ENCODE measurements around the gene ATP2B2. TPM values are rescaled to one million over a fixed set of nuclear protein-coding genes. Genes with fewer than 3 reads are reported as not detected.

ATP2B2 gene
- total RNA-seq, 3 donors from 2014 or later: 0.09 to 0.70 (median 0.12) TPM

DNA sequence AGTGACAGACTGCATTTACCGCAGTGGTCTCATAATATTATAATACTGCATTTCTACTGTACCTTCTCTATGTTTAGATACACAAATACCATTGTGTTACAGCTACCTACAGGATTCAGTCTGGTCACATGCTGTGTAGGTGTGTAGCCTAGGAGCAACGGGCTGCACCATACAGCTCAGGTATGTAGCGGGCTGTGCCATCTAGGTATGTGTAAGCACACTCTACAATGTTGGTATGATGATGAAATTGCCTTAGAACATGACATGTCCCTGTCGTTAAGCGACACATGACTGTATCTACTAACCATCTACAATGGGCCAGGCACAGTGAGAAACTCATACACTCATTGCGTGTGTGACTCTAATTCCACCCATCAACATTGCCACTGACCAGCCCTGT, 99.0 kb downstream of the ATP2B2 start:
- Histone ChIP-seq H3K36me3 (ENCODE audit: low read depth) (no peaks in the 10 kb centered on the region), H3K9me3 (no peaks in the 10 kb centered on the region), H3K4me1 (ENCODE audit: low read depth) (no peaks in the 10 kb centered on the region), H3K4me3 (no peak overlapping the region)
- TF ChIP-seq, protein P1, sequence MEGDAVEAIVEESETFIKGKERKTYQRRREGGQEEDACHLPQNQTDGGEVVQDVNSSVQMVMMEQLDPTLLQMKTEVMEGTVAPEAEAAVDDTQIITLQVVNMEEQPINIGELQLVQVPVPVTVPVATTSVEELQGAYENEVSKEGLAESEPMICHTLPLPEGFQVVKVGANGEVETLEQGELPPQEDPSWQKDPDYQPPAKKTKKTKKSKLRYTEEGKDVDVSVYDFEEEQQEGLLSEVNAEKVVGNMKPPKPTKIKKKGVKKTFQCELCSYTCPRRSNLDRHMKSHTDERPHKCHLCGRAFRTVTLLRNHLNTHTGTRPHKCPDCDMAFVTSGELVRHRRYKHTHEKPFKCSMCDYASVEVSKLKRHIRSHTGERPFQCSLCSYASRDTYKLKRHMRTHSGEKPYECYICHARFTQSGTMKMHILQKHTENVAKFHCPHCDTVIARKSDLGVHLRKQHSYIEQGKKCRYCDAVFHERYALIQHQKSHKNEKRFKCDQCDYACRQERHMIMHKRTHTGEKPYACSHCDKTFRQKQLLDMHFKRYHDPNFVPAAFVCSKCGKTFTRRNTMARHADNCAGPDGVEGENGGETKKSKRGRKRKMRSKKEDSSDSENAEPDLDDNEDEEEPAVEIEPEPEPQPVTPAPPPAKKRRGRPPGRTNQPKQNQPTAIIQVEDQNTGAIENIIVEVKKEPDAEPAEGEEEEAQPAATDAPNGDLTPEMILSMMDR (IDR thresholded peaks at IDR 0.05): no peak
- DNase-seq (no peak), ATAC-seq (no peak)
- intact Hi-C loops (cut with DNase I, micrococcal nuclease): no loop called here

DNA sequence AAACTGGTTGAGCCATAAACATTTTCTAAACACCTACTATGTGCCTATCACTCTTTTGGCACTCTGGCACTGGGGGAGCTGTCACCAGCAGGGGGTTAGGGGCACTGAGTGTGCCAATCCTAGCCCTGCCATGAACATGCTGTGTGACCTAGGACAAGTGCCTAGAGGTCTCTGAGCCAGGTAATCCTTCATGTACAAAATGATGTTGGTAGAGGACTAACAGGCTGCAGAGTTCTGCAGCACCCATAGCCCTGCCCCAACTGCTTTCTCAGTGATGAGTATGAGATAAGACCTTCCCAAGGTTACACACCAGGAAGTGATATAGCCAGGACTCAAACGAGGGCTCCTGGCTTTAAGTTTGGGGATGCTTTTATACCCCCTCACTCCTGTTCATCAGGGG, 99.6 kb downstream of the ATP2B2 start:
- ATAC-seq: no peak
- H3K4me3 ChIP-seq: no peak overlapping the region
- no peak for DNase-seq
- no peaks in the 10 kb centered on the region for H3K4me1 ChIP-seq (ENCODE audit: low read depth)
- TF ChIP-seq, protein P1 (IDR thresholded peaks at IDR 0.05): no peak
- intact Hi-C loops (cut with DNase I, micrococcal nuclease): no loop called here
- no peaks in the 10 kb centered on the region for H3K9me3 ChIP-seq
- no peaks in the 10 kb centered on the region for H3K36me3 ChIP-seq (ENCODE audit: low read depth)

DNA sequence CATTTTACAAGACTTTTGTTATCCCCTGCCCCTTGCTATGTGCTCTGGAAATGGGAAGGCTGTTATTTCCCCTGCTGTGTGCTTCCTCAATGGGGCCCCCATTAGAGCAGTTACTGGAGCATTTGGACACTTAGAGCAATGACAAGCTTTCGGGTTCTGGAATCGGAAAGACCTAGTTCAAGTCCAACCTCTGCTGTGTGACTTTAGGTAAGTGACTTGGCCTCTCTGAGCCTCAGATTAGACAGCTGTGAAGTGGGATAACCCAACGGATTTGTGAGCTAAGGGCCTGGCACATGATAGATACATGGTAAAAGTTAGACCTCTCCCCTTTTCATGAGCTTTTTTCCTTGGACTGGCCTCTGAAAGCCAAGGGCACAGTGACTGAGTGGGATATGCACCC, 100.5 kb downstream of the ATP2B2 start:
- no peaks in the 10 kb centered on the region for H3K4me1 ChIP-seq (ENCODE audit: low read depth)
- no peaks in the 10 kb centered on the region for H3K36me3 ChIP-seq (ENCODE audit: low read depth)
- TF ChIP-seq, protein P1 (IDR thresholded peaks at IDR 0.05): no peak
- H3K9me3 ChIP-seq: no peaks in the 10 kb centered on the region
- intact Hi-C loops (cut with DNase I, micrococcal nuclease): no loop called here
- no peak for ATAC-seq
- DNase-seq: no peak
- H3K4me3 ChIP-seq: no peak overlapping the region

DNA sequence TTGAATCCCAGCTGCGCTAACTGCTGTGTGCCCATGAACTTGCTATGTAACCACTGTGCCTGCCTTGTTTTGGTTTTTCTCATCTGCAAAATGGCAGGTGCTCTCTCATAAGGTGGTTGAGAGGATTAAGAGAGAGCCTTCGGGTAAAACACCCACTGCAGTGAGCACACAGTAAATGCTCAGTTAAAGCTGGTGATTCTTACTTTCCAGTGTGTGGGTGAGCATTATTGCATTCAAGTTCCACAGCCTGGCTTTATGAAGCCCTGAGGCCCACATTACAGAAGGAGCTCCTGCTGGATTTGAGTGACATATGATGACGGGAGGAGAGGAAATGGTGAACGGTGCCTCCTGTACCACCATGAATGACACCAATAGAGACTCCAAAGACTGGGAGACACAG, 101.0 kb downstream of the ATP2B2 start:
- TF ChIP-seq, protein P1 (IDR thresholded peaks at IDR 0.05): no peak
- Histone ChIP-seq H3K36me3 (ENCODE audit: low read depth) (no peaks in the 10 kb centered on the region), H3K4me3 (no peak overlapping the region), H3K4me1 (ENCODE audit: low read depth) (no peaks in the 10 kb centered on the region), H3K9me3 (no peaks in the 10 kb centered on the region)
- ATAC-seq: no peak
- DNase-seq: no peak
- intact Hi-C loops (cut with DNase I, micrococcal nuclease): no loop called here

DNA sequence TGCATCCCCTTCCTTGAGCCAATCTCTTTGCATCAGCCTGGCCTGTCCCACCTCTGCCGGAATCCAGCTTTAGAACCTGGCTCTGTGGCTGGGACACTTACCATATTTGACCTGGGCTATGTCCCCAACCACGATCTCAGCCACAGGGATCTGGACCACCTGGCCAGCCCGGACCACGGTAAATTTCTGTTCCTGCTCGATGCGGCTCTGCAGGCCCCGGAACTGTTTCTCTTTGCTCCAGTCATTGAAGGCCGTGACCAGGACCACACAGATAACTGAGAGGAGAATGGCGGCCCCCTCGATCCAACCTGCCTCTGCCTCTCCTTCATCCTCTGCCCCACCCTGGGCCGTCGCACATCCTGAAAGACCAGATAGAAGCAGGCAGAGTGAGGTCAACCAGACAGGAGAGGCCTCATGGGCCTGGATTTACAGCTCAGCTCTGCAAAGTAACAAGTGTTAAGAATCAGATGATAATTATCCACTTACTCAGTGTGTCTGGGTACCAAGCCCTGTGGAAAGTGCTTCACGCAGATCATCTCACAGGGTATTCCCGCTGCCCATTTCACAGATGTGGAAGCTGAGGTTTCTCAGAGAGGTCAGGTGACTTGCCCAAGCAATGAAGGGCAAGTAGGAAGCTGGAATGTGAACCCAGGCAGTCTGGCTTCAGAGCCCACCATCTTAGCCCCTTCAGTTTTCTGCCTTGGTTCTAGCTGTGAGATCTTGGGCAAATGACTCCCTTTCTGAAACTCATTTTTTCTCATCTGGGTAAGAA, 103.2 kb downstream of the ATP2B2 start:
- Histone ChIP-seq H3K9me3 (no peaks in the 10 kb centered on the region), H3K36me3 (ENCODE audit: low read depth) (no peaks in the 10 kb centered on the region), H3K4me1 (ENCODE audit: low read depth) (no peaks in the 10 kb centered on the region), H3K4me3 (no peak overlapping the region)
- intact Hi-C loops (cut with DNase I, micrococcal nuclease): no loop called here
- DNase-seq (no peak), ATAC-seq (no peak)
- TF ChIP-seq, protein P1 (IDR thresholded peaks at IDR 0.05): no peak
